MCF 10A (cell line): ENCODE data around the gene CHM. TPM values are rescaled to one million over a fixed set of nuclear protein-coding genes. Genes with fewer than 3 reads are reported as not detected.
A peak's percentile ranks its signal among the peaks of the same experiment; 100 is the strongest.

ENCODE experiments used
- BruUV-seq: library from RNA; stranded (reverse); fragments of 400-500 nt; replicated peaks from 2 replicates; lab custom pipeline; 2021; lab: Mats Ljungman, UMichigan
- CTCF ChIA-PET: fragments of 300-600 bp; sonication (Branson Sonifier 250); formaldehyde crosslinking; extraction: SDS; loops from one replicate; lab custom pipeline; 2021; ENCODE audit warnings: antibody characterized with exemption, inconsistent platforms; lab: Yijun Ruan, JAX
- POLR2A ChIA-PET: fragments of 300-600, 350-650 bp; sonication (Branson Sonifier 250); formaldehyde crosslinking; extraction: SDS; loops from one replicate; lab custom pipeline; 2020; ENCODE audit warnings: antibody characterized with exemption, inconsistent platforms; lab: Yijun Ruan, JAX
- DNase-seq: peaks from one replicate; pipeline ENCODE4 v3.0.0-alpha.2; 2018; ENCODE audit not compliant: unreplicated experiment
- H3K27ac Mint-ChIP-seq: one replicate; pipeline ENCODE4 v1.8.0; 2022; ENCODE audit warnings: mild to moderate bottlenecking, low read depth, mixed read lengths; ENCODE audit not compliant: unreplicated experiment
- H3K27me3 Mint-ChIP-seq: one replicate; pipeline ENCODE4 v1.8.0; 2022; ENCODE audit warnings: mixed read lengths; ENCODE audit not compliant: insufficient read depth, unreplicated experiment
- H3K36me3 Mint-ChIP-seq: one replicate; pipeline ENCODE4 v1.8.0; 2022; ENCODE audit warnings: mild to moderate bottlenecking, moderate library complexity, mixed read lengths; ENCODE audit not compliant: insufficient read depth, unreplicated experiment
- H3K4me1 Mint-ChIP-seq: one replicate; pipeline ENCODE4 v1.8.0; 2022; ENCODE audit warnings: mixed read lengths; ENCODE audit not compliant: insufficient read depth, unreplicated experiment
- H3K4me3 Mint-ChIP-seq: one replicate; pipeline ENCODE4 v1.8.0; 2022; ENCODE audit warnings: mild to moderate bottlenecking, moderate library complexity, mixed read lengths; ENCODE audit not compliant: unreplicated experiment
- H3K9me3 Mint-ChIP-seq: one replicate; pipeline ENCODE4 v1.8.0; 2022; ENCODE audit warnings: mixed read lengths; ENCODE audit not compliant: unreplicated experiment
- CTCF ChIP-seq: fragments of 200-600 bp; IDR thresholded peaks from one replicate; pipeline ENCODE4 v1.8.0; 2022; ENCODE audit warnings: antibody characterized with exemption, mild to moderate bottlenecking; ENCODE audit not compliant: unreplicated experiment
- intact Hi-C: fragments of 100-400 bp; cut with micrococcal nuclease; formaldehyde crosslinking; loops from 2 replicates; pipeline ENCODE4 v1.14.1; 2022
- microRNA-seq: library from miRNA; unstranded; fragments of <30 nt; microRNA quantifications from one replicate; pipeline ENCODE4 v1.2.0, GENCODE V29; 2022
- total RNA-seq: library from RNA; stranded (reverse); gene quantifications from 2 replicates; pipeline ENCODE4 v1.2.3, GENCODE V29; 2022

CHM gene
- total RNA-seq, 1 experiment from 2014 or later, result 38.1 TPM

GRCh38 chrX:85828771-85829170, 218.6 kb downstream of the CHM start:
- Mint-ChIP-seq H3K27me3 (peaks cover 63% of the 10 kb centered on the region), H3K36me3 (no peaks in the 10 kb centered on the region), H3K27ac (no peak overlapping the region), H3K9me3 (peaks cover 8% of the 10 kb centered on the region), H3K4me3 (no peak overlapping the region), H3K4me1 (no peaks in the 10 kb centered on the region)
- intact Hi-C loops, result no loop called here
- CTCF ChIA-PET, result no interaction called here
- POLR2A ChIA-PET, result no interaction called here
- no peak for DNase-seq
- BruUV-seq, result no TSS peak
- TF ChIP-seq CTCF, result no peak

GRCh38 chrX:85815203-85815751, 232.1 kb downstream of the CHM start:
- POLR2A ChIA-PET, result no interaction called here
- CTCF ChIA-PET, result no interaction called here
- intact Hi-C loops, result no loop called here
- Mint-ChIP-seq H3K27me3 (peaks cover 13% of the 10 kb centered on the region), H3K36me3 (no peaks in the 10 kb centered on the region), H3K9me3 (peaks cover 11% of the 10 kb centered on the region), H3K27ac (no peak overlapping the region), H3K4me1 (no peaks in the 10 kb centered on the region), H3K4me3 (no peak overlapping the region)
- DNase-seq, result no peak
- no peak for TF ChIP-seq CTCF
- BruUV-seq, result no TSS peak

Small RNAs within 50 kb of the gene (microRNA-seq; reads per million reads assigned to microRNA genes)
- gene MIR1321 (not detected), gene MIR361 (7,118 reads per million, percentile 95 among the genes with 10 or more reads in this experiment)

Other genes starting within 250 kb of the CHM start
- gene DACH2, start 100.9 kb upstream of the CHM start, total RNA-seq, result not detected in 2 replicates